LHCN-M2 (cell line): ENCODE results near the gene ASCC3. TPM values are rescaled to one million over a fixed set of nuclear protein-coding genes. Genes with fewer than 3 reads are reported as not detected.

Experiments
- DNase-seq: peaks from one replicate; pipeline ENCODE4 v3.0.0-alpha.2; 2012; ENCODE audit warnings: low read depth
- total RNA-seq: library from RNA; depleted of rRNA; stranded (reverse); fragments of >200 nt; gene quantifications from 2 replicates; pipeline ENCODE4 v1.2.3, GENCODE V29; 2014

The ASCC3 gene
- total RNA-seq, 1 experiment from 2014 or later = 87.1 TPM

DNA sequence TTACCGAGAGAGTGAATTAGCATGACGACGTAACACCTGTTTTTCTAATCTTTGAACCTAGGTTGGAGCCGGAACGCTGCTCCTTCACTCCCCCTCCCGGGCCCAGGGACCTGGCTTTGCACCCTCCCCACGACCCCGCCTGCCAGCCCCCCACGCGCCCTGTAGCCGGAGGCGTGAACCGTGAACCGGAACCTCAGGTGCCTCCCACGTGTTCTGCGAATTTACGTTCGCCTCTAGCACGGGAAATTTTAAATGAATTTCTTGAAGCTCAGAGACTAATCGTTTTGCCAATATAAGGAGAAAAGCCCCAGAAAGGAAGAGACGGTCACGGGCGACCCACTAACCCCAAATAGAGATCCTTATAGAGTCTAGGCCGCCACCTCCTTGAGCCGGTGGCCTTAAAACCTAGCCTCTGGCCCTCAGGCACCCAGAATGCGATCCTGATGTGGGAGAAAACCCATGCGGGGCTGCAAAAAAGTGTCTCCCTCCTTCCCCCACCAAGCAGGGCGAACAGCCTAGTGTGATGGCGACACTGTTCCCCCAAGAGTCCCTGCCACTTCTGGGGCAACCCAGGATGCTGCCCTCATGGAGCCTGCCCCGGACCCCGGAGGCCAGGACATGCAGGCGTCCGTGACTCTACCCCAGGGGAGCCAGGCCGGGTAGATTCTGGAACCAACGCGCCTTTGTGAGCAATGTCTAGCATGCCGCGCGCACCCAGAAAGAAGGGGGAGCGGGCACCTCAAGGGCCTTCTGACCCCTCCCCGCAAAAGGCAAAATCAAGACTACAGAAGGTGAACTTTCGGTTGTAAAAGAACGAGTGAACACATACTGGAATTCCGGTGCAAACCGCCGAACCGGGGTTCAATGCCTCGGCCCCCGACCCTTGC, 413.8 kb downstream of the ASCC3 start:
- DNase-seq = no peak

DNA sequence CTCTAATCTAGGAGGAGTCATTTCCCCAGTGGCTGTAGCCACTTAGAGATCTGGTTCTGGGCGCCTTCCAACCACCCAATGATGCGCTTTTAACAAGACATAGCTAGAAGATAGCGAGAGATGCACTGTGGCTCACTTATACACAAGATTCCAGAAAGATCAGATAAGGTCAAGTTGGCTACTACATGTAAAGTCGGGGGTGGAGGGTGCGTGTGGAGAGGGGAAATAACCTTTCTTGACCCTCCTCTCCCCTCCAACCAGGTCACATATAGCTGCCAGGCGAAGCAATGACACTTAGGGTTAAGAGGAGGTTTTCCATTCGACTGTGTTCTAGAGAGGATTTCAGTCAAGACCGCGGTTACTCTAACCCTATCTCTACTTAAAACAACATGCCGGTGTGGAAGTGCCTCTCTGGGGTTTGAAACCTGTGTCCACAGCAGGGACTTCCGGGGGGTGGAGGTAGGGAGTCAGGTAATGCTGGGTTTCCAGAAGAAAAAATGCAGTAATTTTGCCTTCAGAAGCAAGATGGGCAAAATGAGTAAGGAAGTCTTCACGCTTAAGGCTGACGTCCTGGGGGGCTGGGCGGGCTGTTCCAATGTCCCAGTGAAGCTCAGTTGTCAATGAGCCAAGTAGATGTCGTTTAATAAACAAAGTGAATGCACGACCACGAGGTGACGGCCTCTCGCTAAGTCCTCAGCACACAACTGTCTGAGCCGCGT, 414.6 kb downstream of the ASCC3 start:
- no peak for DNase-seq

DNA sequence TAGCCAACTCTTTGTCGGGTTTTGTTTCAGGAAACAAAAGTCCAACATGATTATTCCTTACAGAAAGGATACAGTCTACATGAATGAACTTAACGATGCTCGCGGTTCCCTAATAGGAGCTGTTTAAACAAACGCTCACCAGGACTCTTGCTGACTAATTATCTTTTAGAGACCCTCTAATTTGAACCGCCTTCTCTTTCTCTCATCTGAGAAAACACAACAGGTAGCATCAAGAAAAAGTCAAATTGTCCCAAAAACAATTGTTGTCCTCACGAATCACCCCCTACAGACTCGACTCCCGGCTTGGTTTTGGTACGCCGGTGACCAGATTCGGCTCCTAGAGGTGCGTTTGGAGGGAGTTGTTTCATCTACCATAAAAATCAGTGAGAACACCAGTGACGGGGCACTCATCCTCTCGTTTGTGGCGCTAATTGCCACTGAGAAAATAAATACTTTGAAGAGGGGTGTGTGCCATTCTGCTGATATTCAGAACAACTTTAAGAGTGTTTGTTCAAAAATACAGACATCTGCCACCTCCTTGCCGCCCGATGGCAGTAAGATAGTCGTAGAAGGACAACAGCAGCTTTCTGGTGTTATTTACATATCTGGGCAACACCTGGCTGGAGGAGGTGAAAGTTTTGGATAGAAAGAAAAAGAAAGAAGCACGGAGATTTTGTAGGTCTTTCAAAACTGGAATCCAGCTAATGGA, 415.3 kb downstream of the ASCC3 start:
- no peak for DNase-seq

DNA sequence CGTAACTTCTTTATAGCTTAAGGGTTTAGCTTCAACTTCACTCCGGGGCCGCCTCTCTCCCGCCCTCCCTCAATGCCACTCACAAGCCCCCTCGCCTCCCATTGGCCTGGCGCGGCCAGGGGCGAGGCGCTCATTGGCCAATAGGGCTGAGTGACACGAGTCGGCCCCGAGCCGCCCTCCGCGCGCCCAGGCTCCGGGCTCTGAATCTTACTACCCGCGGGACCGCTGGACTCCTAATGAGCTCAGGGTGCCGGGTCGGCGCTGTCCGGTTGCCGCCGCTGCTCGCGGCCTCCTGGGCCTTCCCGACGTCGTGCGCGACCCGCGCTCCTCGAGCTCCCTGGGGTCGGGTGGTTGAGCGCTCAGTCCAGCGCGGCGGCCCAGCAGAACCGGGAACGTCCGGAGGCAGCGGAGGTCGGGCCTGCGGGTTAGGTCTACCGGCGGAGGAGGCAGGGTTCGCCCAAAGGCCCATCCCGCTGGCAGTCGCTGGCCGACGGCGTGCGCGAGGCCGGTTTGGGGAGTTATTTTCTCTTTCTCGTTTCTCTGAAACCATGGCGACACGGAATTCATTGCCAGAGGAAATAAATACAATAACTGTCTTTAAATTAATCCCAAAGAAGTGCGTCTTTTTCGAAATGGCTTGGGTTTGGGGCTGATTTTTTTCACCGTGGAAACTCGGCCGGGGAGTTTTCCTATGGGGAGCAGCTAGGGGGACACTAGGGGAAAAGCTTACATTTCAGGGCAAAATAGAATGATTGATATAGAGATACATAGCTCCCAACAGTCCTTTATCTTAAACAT, 416.0 kb downstream of the ASCC3 start, which contains the start of gene SIM1:
Gene SIM1, minus strand, starts transcription at position 19 of the 798 bp plus-strand sequence. CDS start 1,453 bp downstream, outside the sequence.
- peak; percentile 95 for DNase-seq

DNA sequence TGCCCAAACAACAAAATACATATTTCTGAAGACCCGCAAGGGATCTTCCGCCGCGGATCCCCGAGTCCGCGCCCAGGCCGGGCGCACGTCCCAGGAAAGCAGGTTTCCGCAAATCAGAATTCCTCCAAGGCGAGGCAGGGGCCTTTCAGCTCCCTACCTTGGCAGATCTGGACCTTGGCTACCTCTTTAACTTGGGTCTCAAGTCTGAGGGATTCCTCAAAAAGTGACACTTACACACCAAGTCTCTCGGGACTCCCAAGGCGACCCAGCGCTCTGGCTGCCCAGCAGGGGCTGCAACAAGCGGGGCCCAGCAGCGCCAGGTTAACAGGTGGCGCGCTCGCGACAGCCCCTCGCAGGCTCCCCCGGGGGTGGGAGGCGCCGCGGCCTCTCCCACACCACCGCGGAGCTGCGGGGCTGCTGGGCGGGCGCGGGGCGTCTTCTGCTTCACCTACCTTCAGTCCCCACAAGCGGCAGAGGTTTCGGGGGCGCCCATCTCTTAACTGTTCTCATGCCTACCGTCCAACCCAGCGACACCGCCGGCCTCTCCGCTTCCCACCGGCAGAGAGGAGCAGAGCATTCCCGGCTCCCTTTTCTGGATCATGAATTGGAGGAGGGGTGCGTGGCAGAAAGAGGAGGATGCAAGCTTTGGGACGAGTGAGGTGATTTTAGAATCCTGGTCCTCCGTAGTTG, 416.8 kb downstream of the ASCC3 start:
- peak; percentile 32 for DNase-seq

DNA sequence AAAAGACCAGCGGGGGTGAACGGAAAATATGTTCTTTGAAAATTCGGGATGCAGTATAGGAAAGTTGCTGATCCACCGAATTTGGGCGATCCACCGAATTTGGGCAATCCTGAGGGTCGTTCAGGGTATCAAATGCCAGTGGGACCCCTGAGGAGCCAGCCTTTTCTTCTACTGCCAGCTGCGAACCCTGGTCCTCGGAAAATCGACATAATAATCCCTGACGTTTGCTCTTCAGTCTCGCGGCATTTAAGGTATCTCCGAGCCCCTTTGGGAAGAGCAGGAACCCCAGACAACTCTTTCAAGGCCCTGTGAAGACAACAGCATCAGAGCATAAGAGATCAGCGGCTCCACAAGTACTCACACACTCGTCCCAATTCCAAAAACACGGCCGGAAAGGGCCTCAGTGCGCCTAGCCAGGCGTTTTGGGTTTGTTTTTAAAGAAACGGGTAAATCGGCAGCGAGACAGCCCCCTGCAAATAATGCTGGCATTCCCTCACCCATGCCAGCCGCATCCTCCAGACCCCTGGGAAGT, 417.4 kb downstream of the ASCC3 start:
- DNase-seq = peak; percentile 58

DNA sequence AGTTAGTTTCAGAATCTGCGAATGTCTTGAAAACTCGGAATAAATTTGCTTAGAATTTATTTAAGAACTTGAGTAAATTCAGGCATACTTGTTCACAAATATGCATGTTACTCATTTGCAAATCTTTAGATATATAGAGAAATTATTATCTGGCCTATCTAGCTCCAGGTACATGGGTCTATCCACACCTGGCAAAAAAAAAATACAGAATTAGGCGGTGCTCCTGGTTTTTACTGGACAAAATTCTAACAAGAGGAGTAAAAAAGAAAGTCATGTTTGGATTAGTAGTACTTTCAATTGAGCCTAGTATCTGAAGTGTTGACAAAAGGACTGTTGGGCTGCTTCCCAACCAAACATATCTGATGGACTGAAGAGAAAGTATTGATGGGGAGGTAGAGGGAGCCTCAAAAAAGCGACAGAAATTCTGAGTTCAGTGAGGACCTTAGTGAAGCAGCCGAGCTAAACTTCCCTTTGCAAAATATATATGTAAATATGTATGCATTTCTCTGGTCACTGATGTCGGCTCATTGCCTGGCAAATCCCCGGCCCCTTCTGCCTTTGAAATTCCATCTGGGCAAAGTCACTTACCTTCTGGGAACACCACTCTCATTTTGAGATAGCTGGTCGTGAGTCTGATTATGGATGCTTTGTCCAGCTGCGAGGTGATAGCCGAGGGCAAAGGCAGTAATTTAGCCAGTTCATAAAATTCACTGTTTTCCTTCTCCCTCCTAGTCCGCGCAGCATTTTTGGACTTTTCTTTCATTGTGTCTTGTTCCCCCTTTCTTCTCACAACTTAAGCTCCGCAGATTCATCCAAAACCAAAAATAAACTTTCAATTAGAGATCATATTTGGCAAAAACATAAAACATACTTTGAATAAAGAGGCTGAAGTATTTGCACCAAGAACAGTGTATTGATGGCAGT, 418.2 kb downstream of the ASCC3 start:
- DNase-seq = peak; percentile 23

DNA sequence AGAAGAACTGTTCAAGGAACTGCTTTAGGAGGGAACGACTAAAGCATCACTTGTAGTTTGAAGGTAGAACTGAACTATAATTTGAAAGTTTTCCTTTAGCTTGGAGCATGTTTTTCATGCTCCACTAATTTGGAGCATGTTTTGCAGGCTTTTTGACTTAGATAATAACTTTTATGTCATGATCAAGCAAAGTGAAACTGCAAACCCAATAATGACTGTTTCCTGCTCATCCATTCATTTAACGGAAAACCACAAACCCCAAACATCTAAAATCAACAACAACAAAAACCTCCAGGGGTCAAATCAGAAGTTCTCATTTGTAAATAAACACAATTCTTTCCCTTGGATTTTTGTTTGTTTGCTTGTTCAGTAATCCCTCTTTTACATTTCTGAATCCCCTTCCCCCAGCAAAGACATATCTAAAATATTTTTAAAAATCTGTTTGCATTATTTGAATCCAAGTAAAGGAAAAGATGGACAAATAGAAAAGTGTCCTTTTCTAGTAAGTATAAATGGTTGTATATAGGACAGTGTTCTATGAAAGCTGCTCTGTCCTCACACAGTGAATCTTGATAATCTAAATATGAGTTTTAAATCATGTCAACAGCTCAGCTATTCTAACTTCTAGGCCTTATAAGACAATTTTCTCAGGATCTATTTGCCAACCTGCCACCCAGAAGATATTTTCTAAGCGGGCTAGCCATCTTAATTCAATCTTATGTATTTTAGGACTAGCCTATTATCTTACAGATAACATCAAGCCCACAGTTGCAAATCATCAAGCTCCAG, 419.0 kb downstream of the ASCC3 start:
- peak; percentile 54 for DNase-seq

DNA sequence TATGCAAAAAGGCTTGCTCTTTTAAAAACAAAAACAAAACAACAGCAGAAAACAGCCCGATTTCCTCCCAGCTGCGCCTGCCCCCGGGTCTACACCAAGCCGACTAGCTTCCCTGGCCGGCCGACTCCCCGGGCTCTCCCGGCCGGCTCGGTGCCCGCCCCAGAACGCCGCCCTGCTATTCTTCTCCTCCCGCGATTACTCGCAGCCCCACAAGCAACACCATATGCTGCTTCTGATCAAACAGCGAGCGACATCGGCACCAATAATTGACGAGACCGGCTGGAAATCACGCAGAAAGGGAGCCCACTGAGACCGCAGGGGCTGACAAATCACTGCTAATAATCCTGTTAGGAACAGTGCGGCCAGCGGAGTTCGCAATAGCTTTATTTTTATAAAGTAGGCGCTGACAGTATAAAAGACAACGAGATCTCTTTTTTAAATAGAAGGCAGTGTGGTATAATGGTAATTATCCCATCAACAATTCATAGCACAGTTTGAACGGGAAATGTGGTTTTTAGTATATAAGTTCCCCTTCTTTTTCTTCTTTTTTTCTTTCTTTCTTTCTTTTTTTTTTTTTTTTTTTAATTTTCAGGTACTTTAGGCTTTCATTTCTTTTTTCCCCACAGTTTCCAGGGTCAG, 419.7 kb downstream of the ASCC3 start:
- peak; percentile 81 for DNase-seq

DNA sequence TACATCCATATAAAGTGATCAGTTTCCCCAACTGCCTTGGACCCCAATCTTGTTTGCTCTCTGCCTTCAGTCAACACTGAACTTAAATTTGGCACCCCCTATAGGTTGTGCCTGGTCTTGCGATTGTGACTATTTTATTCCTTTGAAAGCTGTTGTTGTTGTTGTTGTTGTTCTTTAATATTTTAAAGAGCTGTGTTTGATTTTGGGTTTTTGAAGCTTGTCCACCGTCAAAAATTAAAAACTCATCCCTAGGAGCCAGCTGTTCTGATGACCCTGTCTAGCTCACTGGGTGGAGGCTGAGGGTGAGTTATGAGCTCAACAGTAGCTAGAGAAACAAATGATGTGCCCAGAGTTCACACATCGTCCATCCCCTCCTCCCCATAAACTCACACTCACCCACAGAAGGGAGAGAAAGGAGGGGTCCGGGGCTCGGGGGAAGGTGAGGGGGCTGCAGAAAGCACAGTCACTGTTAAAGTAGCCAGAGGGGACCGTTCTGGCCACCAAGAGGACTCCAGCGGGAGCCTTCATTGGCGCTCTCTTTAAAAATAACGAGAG, 420.4 kb downstream of the ASCC3 start:
- DNase-seq = peak; percentile 61

DNA sequence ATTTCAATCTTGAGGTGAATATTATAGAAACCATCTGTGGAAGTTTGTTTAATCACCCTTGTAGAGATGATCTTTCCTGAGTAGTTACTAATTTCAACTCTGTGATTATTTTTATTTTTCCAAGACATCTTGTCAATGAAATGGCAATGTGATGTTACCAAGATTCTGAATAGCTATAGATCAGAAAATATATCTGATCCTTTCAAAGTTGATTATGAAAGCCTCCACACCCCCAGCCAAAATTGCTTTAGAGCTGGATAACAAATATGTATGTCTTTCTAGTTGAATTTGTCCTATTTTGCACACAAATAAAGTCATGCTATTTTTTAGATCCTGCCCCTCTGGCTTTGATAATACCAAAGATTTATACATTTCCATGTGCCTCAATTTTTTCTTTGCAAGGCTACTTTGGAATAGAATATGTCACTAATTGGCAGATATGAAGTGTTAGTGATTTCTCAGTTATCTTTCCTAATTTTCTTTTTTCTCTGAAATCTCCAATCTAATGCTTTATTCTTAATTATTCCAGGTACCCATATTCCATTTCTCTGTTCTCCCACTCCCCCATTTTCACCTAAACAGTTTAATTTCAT, 421.4 kb downstream of the ASCC3 start:
- no peak for DNase-seq

DNA sequence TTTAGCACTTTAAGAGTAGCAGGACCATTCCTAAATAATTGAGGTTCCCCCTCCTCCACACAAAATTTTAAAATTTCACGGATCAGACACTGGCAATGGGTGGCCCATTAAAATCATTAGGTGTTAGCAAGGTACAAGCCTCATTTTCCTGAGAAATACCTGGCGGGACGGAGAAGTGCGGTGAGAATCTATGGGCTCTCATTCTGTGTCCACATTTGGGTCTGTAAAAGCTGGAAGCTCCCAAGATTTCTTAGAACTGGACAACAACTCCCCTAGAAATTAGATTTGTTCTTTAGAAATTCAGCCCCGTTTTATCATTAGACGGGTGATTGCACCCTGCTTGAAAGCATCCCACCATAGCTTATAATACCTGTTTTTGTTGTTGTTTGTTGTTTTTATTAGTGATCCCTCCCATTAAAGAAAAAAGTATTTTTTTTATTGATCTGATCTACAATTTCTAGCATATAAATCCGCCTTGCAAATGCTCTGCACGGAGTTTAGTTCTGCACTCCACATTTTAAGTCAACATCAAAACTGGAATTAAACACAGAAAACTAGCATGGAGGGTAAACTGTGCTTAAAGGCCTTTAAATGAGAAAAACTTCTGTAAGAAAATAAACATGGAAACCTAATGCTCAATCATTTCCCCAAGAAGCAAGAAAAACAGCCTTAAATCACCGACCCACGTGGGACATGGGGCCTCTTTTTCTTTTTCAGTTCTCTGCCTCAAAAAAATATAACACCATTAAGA, 422.1 kb downstream of the ASCC3 start:
- DNase-seq = no peak
